SK-N-SH treated with all-trans-retinoic acid at 6 μM for 48 hours (cell line): ENCODE results near the gene TLR2.

Experiments
- CREB5 ChIP-seq: fragments of 250-450 bp; sonication (Bioruptor Pico); IDR thresholded peaks from 2 replicates; pipeline ENCODE4 v1.5.1; 2020; ENCODE audit warnings: low read depth, mild to moderate bottlenecking, moderate library complexity
- GLIS3 ChIP-seq: fragments of 250-450 bp; sonication (Bioruptor Pico); IDR thresholded peaks from 2 replicates; pipeline ENCODE4 v1.5.0; 2020; ENCODE audit warnings: mild to moderate bottlenecking, moderate library complexity
- OSR1 ChIP-seq: fragments of 250-450 bp; sonication (Bioruptor Pico); IDR thresholded peaks from 2 replicates; pipeline ENCODE4 v1.8.0; 2022; ENCODE audit warnings: moderate library complexity, mild to moderate bottlenecking, inconsistent platforms
- PATZ1 ChIP-seq: fragments of 250-450 bp; sonication (Bioruptor Pico); IDR thresholded peaks from 2 replicates; pipeline ENCODE4 v1.8.0; 2020; ENCODE audit warnings: mild to moderate bottlenecking, moderate library complexity, borderline replicate concordance
- TOX ChIP-seq: fragments of 250-450 bp; sonication (Bioruptor Pico); IDR thresholded peaks from 2 replicates; pipeline ENCODE4 v1.8.0; 2021; ENCODE audit warnings: mild to moderate bottlenecking, moderate library complexity, borderline replicate concordance
- ZC3H10 ChIP-seq: fragments of 250-450 bp; sonication (Bioruptor Pico); IDR thresholded peaks from 2 replicates; pipeline ENCODE4 v1.5.1; 2021; ENCODE audit warnings: mild to moderate bottlenecking, moderate library complexity
- ZFP3 ChIP-seq: fragments of 250-450 bp; sonication (Bioruptor Pico); IDR thresholded peaks from 2 replicates; pipeline ENCODE4 v1.5.0; 2020; ENCODE audit warnings: mild to moderate bottlenecking, moderate library complexity
- ZFP30 ChIP-seq: fragments of 450-650 bp; formaldehyde crosslinking; IDR thresholded peaks from 2 replicates; pipeline ENCODE4 v1.5.0; 2022; ENCODE audit warnings: mild to moderate bottlenecking, moderate library complexity
- ZNF8 ChIP-seq: fragments of 450-650 bp; formaldehyde crosslinking; IDR thresholded peaks from 2 replicates; pipeline ENCODE4 v1.5.0; 2020; ENCODE audit warnings: mild to moderate bottlenecking, moderate library complexity

DNA sequence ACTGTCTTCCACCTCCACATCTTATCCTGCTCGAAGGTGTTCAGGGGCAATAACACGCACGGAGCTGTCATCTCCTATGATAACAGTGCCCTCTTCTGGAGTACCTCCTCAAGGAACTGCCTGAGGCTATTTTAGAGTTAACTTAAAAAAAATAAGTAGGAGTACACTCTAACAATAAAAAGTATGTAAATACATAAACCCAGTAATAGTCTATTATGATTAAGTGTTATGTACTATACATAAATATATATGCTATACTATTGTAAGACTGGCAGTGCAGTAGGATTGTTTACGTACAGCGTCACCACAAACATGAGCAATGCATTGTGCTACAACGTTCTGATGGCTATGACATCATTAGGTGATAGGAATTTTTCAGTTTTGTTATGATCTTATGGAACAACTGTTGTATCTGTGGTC, 34.5 kb upstream of the TLR2 start:
- TF ChIP-seq ZNF8 (CRISPR knock-in tag): no peak
- TF ChIP-seq CREB5 (CRISPR knock-in tag): no peak
- no peak for TF ChIP-seq ZFP30 (CRISPR knock-in tag)
- TF ChIP-seq ZC3H10: no peak
- TF ChIP-seq TOX: no peak
- TF ChIP-seq ZFP3: no peak
- TF ChIP-seq OSR1 (CRISPR knock-in tag): no peak
- no peak for TF ChIP-seq PATZ1 (CRISPR knock-in tag)
- TF ChIP-seq GLIS3: no peak
